HG03196 (cell line): ENCODE measurements around the gene MYO19.
"Not testable (repeated sequence)": the region's sequence is repeated elsewhere in the genome, so short reads cannot be mapped to it uniquely, and the experiment has no call there.

Experiments
- ATAC-seq: cut with Tn5 transposase; IDR thresholded peaks from one replicate; pipeline ENCODE4 v1.9.1; 2021; ENCODE audit not compliant: unreplicated experiment

Gene MYO19

GRCh38 chr17:36468903-36469635 is 65.6 kb downstream of the MYO19 start:
- ATAC-seq, result no peak

GRCh38 chr17:36464765-36465088 is 69.9 kb downstream of the MYO19 start:
- ATAC-seq, result no peak

GRCh38 chr17:36463916-36464764 is 70.5 kb downstream of the MYO19 start:
- ATAC-seq, result no peak

- no peak for ATAC-seq
Observed at GRCh38 chr17:36461330-36462110, 73.1 kb downstream of the MYO19 start.

GRCh38 chr17:36460265-36460937 is 74.3 kb downstream of the MYO19 start:
- ATAC-seq, result no peak

- ATAC-seq, result no peak
Observed at GRCh38 chr17:36459601-36460000, 75.1 kb downstream of the MYO19 start.

- no peak for ATAC-seq
Observed at GRCh38 chr17:36459045-36459444, 75.6 kb downstream of the MYO19 start.

GRCh38 chr17:36457701-36458100 is 77.0 kb downstream of the MYO19 start:
- ATAC-seq, result not testable (repeated sequence)

GRCh38 chr17:36452888-36453287 is 81.8 kb downstream of the MYO19 start:
- not testable (repeated sequence) for ATAC-seq

- not testable (repeated sequence) for ATAC-seq
Observed at GRCh38 chr17:36449997-36450396, 84.7 kb downstream of the MYO19 start.
